Panc1 (cell line): ENCODE data around the gene HACD3. TPM values are rescaled to one million over a fixed set of nuclear protein-coding genes. Genes with fewer than 3 reads are reported as not detected.

Experiments used
- ATAC-seq: fragments of 200-7000 bp; cut with Tn5 transposase; 2 replicates; pipeline ENCODE4 v1.9.1; 2020; ENCODE audit warnings: mild to moderate bottlenecking, moderate library complexity
- BruUV-seq: library from RNA; stranded (reverse); fragments of 400-500 nt; replicated peaks from 2 replicates; lab custom pipeline; 2021; lab: Mats Ljungman, UMichigan
- CTCF ChIA-PET: fragments of 300-600 bp; sonication (Branson Sonifier 250); formaldehyde crosslinking; loops from one replicate; lab custom pipeline; 2022; ENCODE audit warnings: antibody characterized with exemption; lab: Charles Lee
- POLR2A ChIA-PET: fragments of 300-600 bp; sonication (Branson Sonifier 250); formaldehyde crosslinking; loops from one replicate; lab custom pipeline; 2022; ENCODE audit warnings: antibody characterized with exemption; lab: Charles Lee
- DNase-seq: peaks from one replicate; pipeline ENCODE4 v3.0.0-alpha.2; 2010; ENCODE audit warnings: low read depth, low spot score
- H3K27ac ChIP-seq: 2 replicates; pipeline ENCODE4 v1.5.1; 2011; ENCODE audit warnings: mild to moderate bottlenecking, low read length, inconsistent platforms
- H3K27me3 ChIP-seq: fragments of 200-500 bp; sonication (Bioruptor generic); 2 replicates; pipeline ENCODE4 v1.6.0; 2014; ENCODE audit warnings: low read length, inconsistent platforms; ENCODE audit not compliant: control insufficient read depth, insufficient read depth
- H3K36me3 ChIP-seq: fragments of 200-500 bp; sonication (Bioruptor generic); 2 replicates; pipeline ENCODE4 v1.5.1; 2014; ENCODE audit warnings: inconsistent platforms, mild to moderate bottlenecking, low read length, moderate library complexity; ENCODE audit not compliant: control insufficient read depth, insufficient read depth
- H3K4me1 ChIP-seq: 2 replicates; pipeline ENCODE4 v1.5.1; 2011; ENCODE audit warnings: inconsistent platforms, mild to moderate bottlenecking, low read length, moderate library complexity; ENCODE audit not compliant: control insufficient read depth, insufficient read depth
- H3K4me3 ChIP-seq, 2 experiments: 2 replicates each; pipeline ENCODE4 v1.5.1; 2011 to 2012; ENCODE audit warnings: low read depth in 2 of 2, low read length in 2 of 2, mild to moderate bottlenecking in 2 of 2, inconsistent platforms in 1 of 2, moderate library complexity in 1 of 2
- H3K9me3 ChIP-seq: fragments of 200-500 bp; sonication (Bioruptor generic); 2 replicates; pipeline ENCODE4 v1.5.1; 2014; ENCODE audit warnings: low read depth, mild to moderate bottlenecking, inconsistent platforms, low read length, moderate library complexity; ENCODE audit not compliant: control insufficient read depth, insufficient read depth
- POLR2AphosphoS5 ChIP-seq: IDR thresholded peaks from 2 replicates; pipeline ENCODE4 v1.6.1; 2012; ENCODE audit warnings: mild to moderate bottlenecking, low read depth, low read length, moderate library complexity
- SIN3A ChIP-seq: IDR thresholded peaks from 2 replicates; pipeline ENCODE4 v1.6.1; 2012; ENCODE audit warnings: low read depth, mild to moderate bottlenecking, low read length, moderate library complexity, borderline replicate concordance; ENCODE audit not compliant: insufficient read depth
- TCF7L2 ChIP-seq: IDR thresholded peaks from 2 replicates; pipeline ENCODE4 v1.6.1; 2011; ENCODE audit warnings: mild to moderate bottlenecking, low read depth, low read length, inconsistent platforms
- in situ Hi-C: cut with HindIII; loops from 2 replicates; pipeline ENCODE4 v1.10.0; 2016; ENCODE audit warnings: low sequenced_read_pairs, low pct_unique_long_range_greater_than_20kb
- intact Hi-C: fragments of 100-400 bp; cut with micrococcal nuclease; formaldehyde crosslinking; loops from one replicate; pipeline ENCODE4 v1.10.0; 2022; ENCODE audit not compliant: unreplicated experiment
- total RNA-seq: library from RNA; stranded (reverse); gene quantifications from one replicate; pipeline ENCODE4 v1.2.1, GENCODE V29; 2021; ENCODE audit not compliant: unreplicated experiment
- TF ChIP-seq, protein P1 (sequence below): fragments of 450-650 bp; IDR thresholded peaks from 2 replicates; pipeline ENCODE4 v1.5.1; 2017; ENCODE audit warnings: mild to moderate bottlenecking
- TF ChIP-seq, protein P2 (sequence below), 2 experiments: IDR thresholded peaks; 2 replicates each; pipeline ENCODE4 v1.6.1; 2011 to 2012; ENCODE audit warnings: low read depth in 2 of 2, control low read depth in 1 of 2, low read length in 1 of 2, mild to moderate bottlenecking in 1 of 2, moderate library complexity in 1 of 2; ENCODE audit not compliant: insufficient read depth in 1 of 2

Gene HACD3
- total RNA-seq, 1 experiment from 2014 or later = 83.2 TPM

DNA sequence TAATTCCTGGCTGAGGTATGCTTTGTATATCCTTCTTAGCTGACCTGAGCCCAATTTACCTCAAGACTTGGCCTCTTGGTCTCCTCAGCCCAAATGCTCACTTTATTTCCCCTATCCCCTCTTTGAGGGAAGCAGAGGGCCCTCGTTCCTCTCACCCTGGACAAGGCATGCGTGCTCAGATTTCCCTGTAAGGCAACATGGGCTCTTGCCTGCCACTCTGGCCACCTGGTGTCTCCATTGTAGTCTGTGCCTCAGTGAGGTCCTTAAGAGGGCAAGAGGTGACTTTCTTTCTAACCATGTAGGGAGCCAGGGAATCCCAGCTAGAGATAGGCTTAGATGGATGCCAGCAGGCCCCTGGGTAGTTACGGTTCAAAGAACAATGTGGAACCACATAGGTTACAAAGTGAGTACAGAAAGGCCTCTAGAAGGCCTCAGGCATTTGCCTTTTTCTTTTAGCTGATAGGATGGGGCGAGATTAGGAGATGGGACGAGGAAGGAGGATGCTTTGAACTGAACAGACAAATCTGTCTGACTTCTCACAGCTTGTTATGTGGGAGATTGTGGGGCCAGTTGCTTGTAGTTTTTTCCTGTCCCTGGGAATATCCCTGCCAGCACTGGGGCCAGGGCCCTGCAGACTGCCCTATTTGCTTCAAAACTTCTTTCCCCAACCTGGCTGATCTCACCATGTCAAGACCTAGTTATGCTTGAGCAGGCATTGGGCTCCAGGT lies 81.8 kb downstream of the HACD3 start:
- in situ Hi-C loops = no loop called here
- CTCF ChIA-PET = interaction anchor here (1.2 kb wide), 1 partner anchor 257 kb away, joined by 3 read pairs; the partner anchor contains the start of gene RAB11A
- POLR2A ChIA-PET = no interaction called here

DNA sequence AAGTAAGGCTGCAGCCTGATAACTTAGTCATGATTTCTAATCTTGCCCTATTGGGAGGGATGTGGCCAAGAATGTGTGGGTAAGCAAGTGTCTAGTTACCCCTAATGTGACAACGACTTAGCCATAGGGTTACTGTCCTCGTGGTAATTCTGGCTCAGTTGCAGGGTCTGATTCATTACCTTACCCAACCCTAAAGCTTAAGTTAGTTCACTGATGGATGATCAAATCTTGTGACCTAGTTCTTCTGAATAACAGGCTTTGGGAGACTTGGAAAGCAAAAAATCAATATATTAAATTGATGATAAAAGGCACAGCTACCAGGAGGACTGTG lies 82.3 kb downstream of the HACD3 start:
- no peak for DNase-seq

More for the DNA sequence above, 81.8 kb downstream of the HACD3 start:
- peaks cover 20% of the 10 kb centered on the region for H3K4me1 ChIP-seq
- H3K36me3 ChIP-seq = no peaks in the 10 kb centered on the region; the same call in 1 of the 2 replicates
- H3K27ac ChIP-seq = peak overlapping the region; percentile 95
- no TSS peak for BruUV-seq
- intact Hi-C loops = no loop called here
- peak overlapping the region; percentile 72 to 87 for H3K4me3 ChIP-seq
- no peaks in the 10 kb centered on the region for H3K27me3 ChIP-seq
- DNase-seq (no peak), ATAC-seq (no peak)
- TF ChIP-seq, protein P1, sequence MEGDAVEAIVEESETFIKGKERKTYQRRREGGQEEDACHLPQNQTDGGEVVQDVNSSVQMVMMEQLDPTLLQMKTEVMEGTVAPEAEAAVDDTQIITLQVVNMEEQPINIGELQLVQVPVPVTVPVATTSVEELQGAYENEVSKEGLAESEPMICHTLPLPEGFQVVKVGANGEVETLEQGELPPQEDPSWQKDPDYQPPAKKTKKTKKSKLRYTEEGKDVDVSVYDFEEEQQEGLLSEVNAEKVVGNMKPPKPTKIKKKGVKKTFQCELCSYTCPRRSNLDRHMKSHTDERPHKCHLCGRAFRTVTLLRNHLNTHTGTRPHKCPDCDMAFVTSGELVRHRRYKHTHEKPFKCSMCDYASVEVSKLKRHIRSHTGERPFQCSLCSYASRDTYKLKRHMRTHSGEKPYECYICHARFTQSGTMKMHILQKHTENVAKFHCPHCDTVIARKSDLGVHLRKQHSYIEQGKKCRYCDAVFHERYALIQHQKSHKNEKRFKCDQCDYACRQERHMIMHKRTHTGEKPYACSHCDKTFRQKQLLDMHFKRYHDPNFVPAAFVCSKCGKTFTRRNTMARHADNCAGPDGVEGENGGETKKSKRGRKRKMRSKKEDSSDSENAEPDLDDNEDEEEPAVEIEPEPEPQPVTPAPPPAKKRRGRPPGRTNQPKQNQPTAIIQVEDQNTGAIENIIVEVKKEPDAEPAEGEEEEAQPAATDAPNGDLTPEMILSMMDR = no peak
- TF ChIP-seq, protein P2, sequence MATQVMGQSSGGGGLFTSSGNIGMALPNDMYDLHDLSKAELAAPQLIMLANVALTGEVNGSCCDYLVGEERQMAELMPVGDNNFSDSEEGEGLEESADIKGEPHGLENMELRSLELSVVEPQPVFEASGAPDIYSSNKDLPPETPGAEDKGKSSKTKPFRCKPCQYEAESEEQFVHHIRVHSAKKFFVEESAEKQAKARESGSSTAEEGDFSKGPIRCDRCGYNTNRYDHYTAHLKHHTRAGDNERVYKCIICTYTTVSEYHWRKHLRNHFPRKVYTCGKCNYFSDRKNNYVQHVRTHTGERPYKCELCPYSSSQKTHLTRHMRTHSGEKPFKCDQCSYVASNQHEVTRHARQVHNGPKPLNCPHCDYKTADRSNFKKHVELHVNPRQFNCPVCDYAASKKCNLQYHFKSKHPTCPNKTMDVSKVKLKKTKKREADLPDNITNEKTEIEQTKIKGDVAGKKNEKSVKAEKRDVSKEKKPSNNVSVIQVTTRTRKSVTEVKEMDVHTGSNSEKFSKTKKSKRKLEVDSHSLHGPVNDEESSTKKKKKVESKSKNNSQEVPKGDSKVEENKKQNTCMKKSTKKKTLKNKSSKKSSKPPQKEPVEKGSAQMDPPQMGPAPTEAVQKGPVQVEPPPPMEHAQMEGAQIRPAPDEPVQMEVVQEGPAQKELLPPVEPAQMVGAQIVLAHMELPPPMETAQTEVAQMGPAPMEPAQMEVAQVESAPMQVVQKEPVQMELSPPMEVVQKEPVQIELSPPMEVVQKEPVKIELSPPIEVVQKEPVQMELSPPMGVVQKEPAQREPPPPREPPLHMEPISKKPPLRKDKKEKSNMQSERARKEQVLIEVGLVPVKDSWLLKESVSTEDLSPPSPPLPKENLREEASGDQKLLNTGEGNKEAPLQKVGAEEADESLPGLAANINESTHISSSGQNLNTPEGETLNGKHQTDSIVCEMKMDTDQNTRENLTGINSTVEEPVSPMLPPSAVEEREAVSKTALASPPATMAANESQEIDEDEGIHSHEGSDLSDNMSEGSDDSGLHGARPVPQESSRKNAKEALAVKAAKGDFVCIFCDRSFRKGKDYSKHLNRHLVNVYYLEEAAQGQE (IDR thresholded peaks at IDR 0.05; ENCODE audit: insufficient read depth in 1 of 2, low read depth in 2 of 2, low read length in 1 of 2) = no peak
- no peak for TF ChIP-seq TCF7L2
- TF ChIP-seq POLR2AphosphoS5 = no peak
- no peak for TF ChIP-seq SIN3A
- H3K9me3 ChIP-seq = no peaks in the 10 kb centered on the region

More for the DNA sequence above, 82.3 kb downstream of the HACD3 start:
- TF ChIP-seq, protein P1 = no peak
- no peak for TF ChIP-seq TCF7L2
- TF ChIP-seq SIN3A = no peak
- no peak for TF ChIP-seq POLR2AphosphoS5
- TF ChIP-seq, protein P2 (IDR thresholded peaks at IDR 0.05; ENCODE audit: insufficient read depth in 1 of 2, low read depth in 2 of 2, low read length in 1 of 2) = no peak
- no peak for ATAC-seq
- H3K27ac ChIP-seq = 0 out of 2 replicates have a peak overlapping the region, but pooled peaks have one; percentile 31
- in situ Hi-C loops (no loop called here), intact Hi-C loops (no loop called here)
- no TSS peak for BruUV-seq
- CTCF ChIA-PET = interaction anchor here (1.2 kb wide), 1 partner anchor 257 kb away, joined by 3 read pairs; the partner anchor contains the start of gene RAB11A
- no peaks in the 10 kb centered on the region; the same call in 1 of the 2 replicates for H3K36me3 ChIP-seq
- no peaks in the 10 kb centered on the region for H3K27me3 ChIP-seq
- H3K9me3 ChIP-seq = no peaks in the 10 kb centered on the region
- no peak overlapping the region for H3K4me3 ChIP-seq
- peaks cover 20% of the 10 kb centered on the region for H3K4me1 ChIP-seq
- POLR2A ChIA-PET = no interaction called here
